NOMO-1 treated with dmso at 0.1 percent for 144 hours (cell line): ENCODE results near the gene PHF10.
"Not testable (repeated sequence)": the region's sequence is repeated elsewhere in the genome, so short reads cannot be mapped to it uniquely, and the experiment has no call there.

Source experiments
- DNase-seq: peaks from one replicate; lab custom pipeline; 2025; ENCODE audit not compliant: unreplicated experiment; lab: John Stamatoyannopoulos, UW

The PHF10 gene

DNA sequence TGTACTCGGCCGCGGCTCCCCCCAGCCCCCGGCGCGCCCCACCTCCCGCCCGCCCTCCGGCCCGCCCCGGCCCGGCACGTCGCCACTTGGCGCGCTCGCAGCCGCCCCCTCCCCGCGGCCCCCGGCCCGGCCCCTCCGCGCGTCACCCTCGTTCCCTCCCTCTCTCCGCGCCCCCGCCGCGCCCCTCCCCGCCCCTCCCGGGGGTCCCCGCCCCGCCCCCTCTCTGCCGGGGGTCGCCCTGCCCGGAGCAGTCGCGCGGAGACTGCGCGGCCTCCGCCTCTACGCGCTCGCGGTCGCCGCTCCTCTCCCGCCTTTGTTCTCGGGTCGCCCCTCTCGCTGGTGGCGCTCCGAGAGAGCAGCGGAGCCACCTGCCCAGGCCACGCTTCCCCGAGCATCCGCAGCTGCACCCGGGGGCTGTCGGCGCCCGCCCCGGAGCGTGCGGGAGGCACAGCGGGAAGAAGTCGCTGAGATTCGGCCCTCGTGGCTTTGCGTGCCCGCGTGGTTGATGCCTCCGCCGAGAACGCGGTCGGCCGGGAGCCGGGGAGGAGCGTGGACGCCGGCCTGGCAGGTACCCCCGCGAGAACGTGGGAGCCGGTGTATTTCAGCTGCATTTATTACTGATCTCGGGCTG, at the start of gene PHF10:
Gene PHF10, minus strand, starts transcription at position 7 of the 631 bp plus-strand sequence. CDS start 569 bp downstream, outside the sequence.
- DNase-seq = peak; percentile 30

DNA sequence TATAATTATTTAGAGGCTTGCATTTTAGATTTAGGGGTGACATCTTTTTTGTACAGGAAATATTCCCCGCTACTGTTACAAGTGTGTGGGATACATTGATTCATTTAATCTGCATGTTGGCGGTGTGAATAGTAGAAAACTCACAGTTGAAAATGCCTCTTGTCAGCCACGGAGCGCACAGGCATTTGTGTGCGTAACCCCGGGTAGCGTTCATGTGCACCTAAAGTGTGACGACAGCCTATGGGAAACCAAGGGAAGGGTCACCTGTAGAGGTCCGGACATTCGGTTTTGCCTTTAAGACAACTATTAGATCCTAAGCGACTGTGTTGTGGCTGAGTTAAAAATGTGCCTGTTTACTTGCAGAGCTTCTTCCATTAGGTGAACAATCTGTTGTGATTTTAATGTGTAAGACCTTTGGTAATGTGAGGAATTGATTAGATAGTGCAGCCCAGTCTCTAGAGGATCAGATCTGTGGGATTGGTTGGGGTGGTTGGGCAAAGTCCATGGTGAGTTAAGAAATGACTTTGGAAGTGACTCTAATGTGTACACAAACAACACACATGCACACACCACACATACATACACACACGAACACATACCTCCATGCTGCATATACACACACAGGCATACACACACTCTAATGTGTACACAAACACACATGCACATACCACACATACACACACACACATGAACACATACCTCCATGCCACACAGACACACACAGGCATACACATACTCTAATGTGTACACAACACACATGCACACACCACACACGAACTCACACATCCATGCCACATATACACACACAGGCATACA, 42.8 kb upstream of the PHF10 start:
- DNase-seq = no peak

DNA sequence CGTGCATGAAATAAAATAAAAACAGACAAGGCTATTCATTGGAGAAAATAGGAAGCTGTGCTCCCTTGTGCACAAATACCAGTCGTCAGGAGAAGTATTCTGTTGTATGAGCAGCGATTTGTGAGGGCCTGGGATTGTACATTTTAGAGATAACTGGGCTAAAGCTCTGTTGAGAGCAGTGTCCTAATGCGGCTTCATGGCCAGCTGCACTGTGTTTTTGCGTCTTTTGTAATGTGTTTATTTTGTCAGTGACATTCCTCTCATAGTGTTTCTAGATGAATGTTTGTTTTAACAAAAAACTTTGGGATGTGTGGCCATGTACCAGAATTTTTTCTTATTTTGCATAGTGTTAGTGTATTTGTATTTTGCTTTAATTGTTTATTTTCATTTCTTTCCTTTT, 41.9 kb upstream of the PHF10 start:
- DNase-seq = no peak

DNA sequence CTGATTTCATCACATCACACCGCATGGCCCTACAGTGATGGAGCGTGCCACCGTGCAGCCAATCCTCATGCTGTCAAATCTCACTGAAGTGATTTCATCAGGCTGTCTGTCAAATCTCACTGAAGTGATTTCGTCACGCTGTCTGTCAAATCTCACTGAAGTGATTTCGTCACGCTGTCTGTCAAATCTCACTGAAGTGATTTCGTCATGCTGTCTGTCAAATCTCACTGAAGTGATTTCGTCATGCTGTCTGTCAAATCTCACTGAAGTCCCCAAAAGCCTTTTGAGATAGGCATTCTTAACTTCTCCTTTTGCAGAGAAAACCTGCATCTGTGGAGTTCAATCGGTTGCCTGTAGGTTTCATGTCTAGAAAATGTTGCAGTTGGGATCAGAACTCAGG, 41.5 kb upstream of the PHF10 start:
- not testable (repeated sequence) for DNase-seq

DNA sequence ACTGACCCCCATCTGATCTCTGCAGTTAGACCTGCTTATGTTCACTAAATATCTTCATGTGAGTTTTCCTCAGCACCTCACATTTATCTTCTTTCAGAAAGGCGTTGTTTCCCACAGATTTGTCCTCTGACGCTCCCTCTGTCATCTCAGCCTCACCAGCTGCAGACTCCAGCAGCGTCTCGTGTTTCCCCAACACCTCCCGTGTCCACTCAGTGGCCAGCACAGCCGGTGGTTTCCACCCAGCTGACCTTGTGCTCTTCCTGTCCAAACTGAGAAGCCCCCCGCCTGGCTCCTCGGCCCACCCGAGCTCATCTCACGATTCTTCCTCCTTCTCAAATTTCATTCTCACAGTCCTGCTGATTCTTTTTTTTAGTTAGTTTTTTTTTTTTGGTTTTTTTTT, 39.6 kb upstream of the PHF10 start:
- no peak for DNase-seq

DNA sequence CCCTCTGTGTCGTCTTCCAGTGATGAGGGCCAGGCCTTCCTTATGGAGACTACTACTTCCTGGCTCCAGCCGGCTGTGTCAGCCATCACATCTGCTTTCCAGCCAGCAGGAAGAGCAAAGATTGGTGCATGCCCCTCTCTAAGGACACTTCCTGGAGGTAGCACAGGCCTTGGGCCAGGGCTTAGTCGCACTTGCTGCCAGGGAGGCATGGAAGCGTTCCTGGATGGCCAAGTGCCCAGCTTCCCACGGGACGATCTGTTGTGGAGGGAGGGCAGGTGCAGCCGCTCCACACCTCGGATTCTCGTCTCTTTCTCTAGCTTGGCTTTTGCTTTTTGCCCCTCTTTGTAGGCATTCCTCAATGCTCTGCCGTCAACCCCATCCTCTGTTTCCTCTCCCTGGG, 39.0 kb upstream of the PHF10 start:
- no peak for DNase-seq

DNA sequence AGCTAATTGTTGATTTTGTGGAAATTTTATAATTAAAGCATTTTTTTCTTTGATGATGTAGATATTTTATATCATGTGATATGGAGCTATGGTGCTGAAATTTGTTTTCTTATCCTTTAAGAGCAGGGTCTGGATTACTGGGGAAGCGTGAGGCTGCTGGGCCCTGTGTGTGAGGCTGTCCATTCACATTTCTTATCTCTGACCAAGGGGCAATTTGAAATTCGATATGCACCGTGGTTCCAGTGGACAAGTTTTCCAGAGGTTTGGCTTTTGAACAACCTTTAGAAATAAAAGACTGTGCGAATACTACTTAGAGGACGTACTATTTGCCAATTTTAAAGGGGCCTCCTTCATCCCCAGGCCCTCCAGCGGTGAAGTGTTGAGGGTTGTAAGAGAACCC, 30.9 kb upstream of the PHF10 start:
- DNase-seq = no peak

DNA sequence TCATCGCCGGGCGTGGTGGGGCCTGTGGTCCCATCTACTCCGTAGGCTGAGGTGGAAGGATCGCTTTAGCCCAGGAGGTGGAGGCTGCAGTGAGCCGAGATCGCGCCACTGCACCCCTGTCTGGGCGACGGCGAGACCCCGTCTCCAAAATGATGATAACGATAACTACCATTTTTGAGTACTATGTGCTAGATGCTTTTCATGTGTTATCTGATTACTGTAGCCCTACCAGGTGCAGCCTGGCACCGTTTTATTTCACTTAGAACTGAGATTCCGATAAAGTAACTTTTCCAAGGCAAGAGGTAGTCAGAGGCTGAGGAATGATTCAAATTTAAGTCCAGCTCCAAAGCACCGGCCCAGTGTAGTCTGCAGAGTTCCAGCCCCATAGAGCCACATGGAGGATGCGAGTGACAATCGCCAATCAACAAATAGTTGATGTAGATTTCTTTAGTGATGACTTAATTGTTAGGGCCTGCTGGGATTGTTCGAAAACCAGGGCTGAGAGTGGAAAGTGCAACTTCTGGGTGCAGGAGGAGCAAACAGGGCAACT, 27.8 kb upstream of the PHF10 start:
- no peak for DNase-seq

DNA sequence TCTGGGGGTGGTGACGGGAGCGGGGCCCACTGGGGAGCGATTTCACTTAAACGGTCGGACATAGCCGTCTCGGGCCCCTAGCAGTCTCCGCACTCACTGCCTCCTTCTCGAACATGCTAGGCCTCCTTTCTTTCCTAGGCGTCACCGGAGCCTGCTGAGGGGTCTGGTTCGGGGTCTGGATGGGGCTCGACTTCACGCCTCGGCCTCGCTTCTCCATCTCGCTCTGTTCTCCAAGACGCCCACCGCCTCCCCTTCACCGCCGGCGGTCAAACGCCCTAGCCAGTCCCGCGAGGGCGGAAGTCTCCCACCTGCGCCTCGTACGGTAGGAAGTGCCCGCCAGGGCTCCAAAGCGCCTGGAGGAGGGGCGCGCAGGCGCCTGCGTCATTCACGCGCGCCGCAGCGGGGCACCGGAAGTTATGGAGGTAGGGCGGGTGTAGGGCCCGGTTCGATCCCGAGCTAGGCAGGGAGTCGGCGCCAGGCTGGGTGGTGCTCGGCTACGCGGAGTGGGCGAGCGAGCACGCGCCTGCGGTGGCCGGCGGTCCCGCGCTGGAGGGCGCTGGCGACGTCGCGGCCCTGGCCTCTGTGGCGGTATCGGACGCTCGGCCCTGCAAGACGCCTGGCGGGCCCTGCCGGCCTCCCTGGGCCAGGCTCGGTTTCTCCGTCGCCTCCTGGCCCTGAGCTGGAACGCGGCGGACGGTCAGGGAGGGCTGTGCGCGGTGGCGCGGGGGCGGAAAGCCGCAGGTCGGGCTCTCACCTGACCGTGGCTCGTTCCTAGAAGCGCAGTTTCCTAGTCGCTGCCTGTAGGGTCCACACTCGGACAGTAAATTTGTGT, 27.2 kb upstream of the PHF10 start, which contains the start of the genes DYNLT2 and ERMARD:
Gene DYNLT2, minus strand, starts transcription at position 331 of the 832 bp plus-strand sequence. Its CDS starts 114 bp downstream, at position 217.
Gene ERMARD, plus strand, starts transcription at position 381 of the 832 bp plus-strand sequence. Its CDS starts 36 bp downstream, at position 417.
- peak; percentile 79 for DNase-seq

DNA sequence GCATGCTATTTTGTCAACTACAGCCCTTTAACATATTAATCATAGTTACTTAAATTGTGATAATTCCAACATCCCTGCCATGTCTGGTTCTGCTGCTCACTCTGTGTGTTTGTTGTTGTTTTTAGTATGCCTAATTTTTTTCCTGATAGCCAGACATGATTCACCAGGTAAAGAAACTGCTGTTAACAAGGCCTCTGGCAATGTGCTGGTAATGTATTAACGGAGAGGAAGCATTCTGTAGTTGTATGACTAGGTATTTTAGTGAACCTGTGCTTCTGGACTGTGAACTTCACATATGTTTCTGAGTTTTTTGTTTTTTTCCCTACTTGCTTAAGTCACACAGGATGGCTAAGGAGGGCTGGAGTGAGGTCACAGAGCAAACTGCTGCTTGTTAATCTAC, 22.3 kb upstream of the PHF10 start:
- no peak for DNase-seq

DNA sequence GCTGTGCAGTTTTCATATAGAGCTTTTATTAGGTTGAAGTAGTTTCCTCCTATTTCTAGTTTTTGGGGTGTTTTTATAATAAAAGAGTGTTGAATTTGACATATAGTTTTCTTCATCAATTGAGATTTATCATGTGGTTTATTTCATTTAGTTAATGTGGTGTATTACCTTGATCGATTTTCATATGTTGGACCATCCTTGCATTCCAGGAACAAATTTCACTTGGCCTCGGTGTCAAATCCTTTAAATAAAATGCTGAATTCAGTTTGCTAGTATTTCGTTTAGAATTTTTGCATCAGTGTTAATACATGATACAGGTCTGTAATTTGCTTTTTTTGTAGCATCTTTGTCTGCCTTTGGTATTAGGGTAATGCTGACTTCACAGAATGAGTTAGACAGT, 21.1 kb upstream of the PHF10 start:
- DNase-seq = no peak

DNA sequence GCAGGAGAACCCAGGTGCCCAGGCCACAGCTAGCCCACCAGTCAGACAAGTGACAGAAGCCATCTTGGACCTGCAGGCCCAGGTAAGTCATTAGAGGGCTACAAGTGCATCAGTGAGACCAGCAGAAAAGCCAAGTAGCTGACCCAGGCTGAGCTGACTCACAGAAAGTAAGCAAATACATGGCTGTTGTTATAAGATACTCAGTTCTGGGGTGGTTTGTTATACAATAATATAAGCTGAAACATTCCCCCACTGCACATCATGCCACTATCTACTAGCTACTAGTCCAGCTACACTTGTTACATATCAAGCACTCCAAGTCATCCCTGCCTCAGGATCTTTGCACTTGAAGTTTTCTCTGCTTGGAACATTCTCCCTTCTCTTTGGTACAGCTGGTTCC, 17.0 kb upstream of the PHF10 start:
- DNase-seq = no peak

DNA sequence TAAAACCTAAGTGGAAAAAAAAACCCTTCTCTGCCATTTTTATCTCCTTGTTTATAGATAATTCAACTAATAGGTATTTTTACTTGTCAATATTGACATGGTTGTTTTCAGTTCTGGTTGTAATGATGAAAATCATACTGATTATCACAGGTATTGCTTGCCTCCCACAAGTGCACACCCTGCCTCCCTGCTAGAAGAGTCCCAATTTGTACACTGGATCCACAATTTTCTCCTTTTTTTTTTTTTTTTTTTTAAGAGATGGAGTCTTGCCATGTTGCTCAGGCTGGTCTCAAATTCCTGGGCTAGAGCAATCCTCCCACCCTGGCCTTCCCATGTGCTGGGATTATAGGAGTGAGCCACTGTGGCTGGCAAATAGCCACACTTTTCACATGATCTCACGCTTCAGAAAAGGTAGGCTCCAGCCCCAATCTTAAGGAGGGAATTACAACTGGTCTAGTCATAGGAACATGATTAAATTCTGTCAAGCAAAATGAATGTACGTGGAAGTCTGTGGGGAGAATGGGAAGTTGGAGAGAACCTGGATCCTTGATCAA, 14.8 kb upstream of the PHF10 start:
- no peak for DNase-seq

DNA sequence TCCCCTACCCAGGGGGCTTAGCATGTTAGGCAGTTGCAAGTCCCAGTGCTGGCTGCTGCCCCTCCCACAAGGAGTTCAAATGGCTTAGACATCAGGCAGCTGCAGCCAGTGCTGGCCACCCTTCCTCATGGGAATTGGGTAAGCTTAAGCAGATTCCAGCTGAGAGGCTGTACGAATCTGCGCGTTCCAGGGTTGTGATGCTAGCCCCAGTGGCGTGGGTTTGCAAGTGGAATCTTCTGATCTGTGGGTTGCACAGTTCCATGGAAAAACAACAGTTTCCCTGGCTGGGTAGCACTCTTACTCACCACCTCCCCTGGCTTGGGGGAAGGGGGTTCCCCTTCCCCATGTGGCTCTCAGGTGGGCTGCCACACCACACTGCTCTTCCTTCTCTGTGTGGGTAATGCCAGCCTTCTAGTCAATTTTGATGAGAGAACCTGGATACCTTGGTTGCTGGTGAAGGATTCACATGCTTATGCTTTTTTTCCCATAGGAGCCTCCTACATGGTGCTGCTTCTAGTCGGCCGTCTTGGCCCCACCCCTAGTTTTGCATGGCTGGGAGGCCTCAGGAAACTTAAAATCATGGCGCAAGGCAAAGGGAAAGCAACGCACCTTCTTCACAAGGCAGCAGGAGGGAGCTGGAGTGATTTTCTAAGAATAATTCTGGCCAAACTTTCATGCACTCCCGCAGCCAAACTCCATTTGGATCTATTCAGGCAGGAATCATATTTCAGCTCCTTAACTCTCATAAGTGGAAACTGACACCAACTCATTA, 14.1 kb upstream of the PHF10 start:
- no peak for DNase-seq

DNA sequence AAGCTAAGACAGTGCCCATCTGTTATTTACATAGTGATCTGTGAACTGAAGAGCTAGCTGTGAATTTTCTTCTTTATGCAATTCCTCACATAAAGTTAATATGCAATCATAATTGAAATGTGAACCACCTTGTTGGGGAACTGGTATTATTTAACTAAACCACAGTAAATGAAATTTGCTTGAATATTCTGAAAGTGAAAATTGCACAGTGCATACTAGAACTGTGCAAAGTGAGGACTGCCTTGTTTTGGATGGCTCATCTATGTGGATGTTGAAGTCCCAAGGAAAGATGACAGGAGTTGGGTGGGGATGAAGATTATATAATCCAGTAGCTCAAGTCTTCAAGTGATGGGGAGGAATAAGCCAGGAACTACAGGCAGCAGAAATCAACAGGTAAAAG, 5.7 kb upstream of the PHF10 start:
- no peak for DNase-seq

DNA sequence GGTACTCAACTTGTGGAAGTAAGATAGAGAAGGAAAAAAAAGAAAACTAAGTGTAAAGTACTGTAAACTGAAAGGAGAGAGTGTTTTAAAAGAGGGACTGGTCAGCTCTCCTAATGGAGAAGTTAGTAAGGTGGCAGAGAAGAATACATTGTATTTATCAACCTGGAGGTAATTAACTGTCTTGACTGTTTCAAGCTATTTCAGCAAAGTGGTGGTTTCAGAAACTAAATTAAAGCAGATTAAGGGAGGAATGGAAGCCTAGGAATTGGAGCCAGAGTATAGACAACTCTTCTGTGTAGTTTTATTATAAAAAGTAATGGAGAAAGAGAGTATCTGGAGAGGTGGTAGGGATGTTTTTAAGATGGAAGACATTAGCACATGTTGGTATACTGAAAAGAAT, 2.7 kb upstream of the PHF10 start:
- DNase-seq = no peak

DNA sequence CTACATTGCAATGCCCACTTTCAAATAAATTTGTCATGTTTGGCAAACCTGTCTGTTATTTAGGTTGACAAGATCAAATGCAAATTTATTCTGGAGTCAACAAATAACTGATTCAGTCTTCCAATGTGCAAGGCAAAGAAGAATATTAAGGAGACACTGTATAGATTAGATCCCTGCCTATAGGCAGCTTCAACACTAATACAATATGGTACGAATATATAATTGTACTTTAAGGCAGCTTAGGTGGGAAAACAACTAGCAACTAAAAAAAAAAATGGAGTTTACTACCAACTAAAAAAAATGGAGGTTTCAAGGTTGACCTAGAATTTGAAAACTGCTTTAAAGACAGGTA, 1.7 kb upstream of the PHF10 start:
- DNase-seq = no peak

DNA sequence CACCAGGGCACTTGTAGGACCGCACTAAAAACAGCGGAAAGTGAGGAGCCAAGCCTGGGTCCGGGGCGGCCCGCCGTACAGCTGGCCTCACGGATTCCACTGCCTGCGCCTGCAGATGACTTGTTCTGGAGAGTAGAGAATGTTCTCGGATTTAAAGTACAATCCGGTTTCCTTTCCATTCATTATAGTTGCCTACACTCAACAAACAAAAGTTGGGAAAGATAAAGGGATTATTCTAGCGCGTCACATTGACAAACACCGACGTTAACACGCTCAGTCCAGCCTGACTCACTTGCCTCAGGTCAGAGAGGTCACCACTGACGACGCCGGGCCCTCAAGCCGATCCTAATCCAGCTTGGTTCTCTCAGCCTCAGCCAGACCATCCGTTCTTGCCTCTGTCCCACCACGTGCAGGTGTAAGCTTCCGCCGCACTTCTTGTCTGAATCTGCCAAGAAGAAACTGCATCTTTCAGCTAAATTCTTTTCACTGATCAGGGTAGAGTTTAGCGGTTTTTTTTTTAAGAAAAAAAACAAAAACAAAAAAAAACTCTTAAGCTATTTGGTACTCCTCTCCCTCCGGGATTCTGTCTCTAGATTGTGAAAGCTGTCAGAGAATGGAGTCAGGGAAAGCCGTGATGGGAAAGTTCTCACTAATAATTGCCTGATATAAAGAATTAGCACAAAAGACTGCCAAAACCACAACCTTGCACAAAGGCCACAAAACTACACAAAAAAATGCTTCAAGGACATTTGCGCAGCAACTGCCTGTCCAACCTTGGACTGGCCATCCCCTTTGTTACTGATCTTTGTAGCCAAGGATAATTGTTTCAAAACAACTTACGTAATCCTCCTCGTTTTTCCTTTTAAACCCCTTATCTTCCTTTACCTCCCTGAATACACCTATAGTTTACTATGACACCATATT, 1.1 kb upstream of the PHF10 start:
- no peak for DNase-seq

DNA sequence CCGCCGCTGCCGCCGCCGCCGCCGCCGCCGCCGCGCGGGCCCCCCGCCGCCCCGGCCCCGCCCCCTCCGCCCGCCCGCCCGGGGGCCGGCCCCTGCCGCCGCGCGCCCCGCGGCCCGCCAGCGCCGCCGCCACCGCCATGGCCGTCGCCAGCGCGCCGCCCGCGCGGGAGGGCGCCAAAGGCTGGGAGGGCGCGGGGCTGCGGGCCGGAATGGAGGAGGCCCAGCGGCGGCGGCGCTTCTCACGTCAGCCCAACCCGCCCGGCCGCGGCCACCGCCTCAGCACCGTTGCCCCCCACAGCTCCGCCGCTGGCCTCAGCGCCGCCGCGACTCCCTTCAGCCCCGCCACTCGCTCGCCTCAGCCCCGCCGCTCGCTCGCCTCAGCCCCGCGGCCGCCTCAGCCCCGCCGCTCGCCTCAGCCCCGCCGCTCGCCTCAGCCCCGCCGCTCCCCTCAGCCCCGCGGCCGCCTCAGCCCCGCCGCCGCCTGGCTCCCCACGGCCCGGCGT, 258 bp downstream of the PHF10 start:
- no peak for DNase-seq
